HepG2 (cell line): ENCODE measurements around the gene SMIM9. TPM values are rescaled to one million over a fixed set of nuclear protein-coding genes. Genes with fewer than 3 reads are reported as not detected.

Source experiments
- ATAC-seq: fragments of 200-7000 bp; cut with Tn5 transposase; 3 replicates; pipeline ENCODE4 v1.9.1; 2020; ENCODE audit warnings: mild to moderate bottlenecking, moderate library complexity
- BruUV-seq: library from RNA; stranded (reverse); fragments of 400-500 nt; replicated peaks from 2 replicates; lab custom pipeline; 2021; lab: Mats Ljungman, UMichigan
- CTCF ChIA-PET: fragments of 300-600 bp; formaldehyde crosslinking; extraction: SDS; loops from one replicate; lab custom pipeline; 2021; ENCODE audit warnings: low total read pairs, inconsistent platforms, low intra/inter-chr PET ratio; lab: Yijun Ruan, JAX
- POLR2A ChIA-PET: fragments of 350-600 bp; sonication (Branson Sonifier 250); formaldehyde crosslinking; loops from one replicate; lab custom pipeline; 2020; ENCODE audit warnings: antibody characterized with exemption, inconsistent platforms; lab: Yijun Ruan, JAX
- DNase-seq: peaks from one replicate; pipeline ENCODE4 v3.0.0-alpha.2; 2015; ENCODE audit warnings: low spot score
- FAIRE-seq: peaks from 3 replicates; lab custom pipeline; 2011; peaks lifted over from hg19 to GRCh38; lab: Jason Lieb, UNC
- H2AFZ ChIP-seq: one replicate; pipeline ENCODE4 v1.6.1; 2011; ENCODE audit warnings: low read length, inconsistent platforms
- H3K27ac ChIP-seq: fragments of 300-600 bp; 3 replicates; pipeline ENCODE4 v1.8.0; 2011; ENCODE audit warnings: mixed run types, mild to moderate bottlenecking, mixed read lengths, low read length, inconsistent platforms; ENCODE audit not compliant: insufficient read depth; ENCODE audit errors: extremely low read length
- H3K27me3 ChIP-seq, 2 experiments: fragments of 200-600 bp in 1 of 2; 2 replicates in 1 of 2; 3 replicates in 1 of 2; pipeline versions ENCODE4 v1.6.0 to v1.8.0; 2011; ENCODE audit warnings: low read length in 2 of 2, mild to moderate bottlenecking in 2 of 2, moderate library complexity in 2 of 2, inconsistent platforms in 1 of 2; ENCODE audit not compliant: insufficient read depth in 2 of 2, control insufficient read depth in 1 of 2
- H3K36me3 ChIP-seq, 2 experiments: fragments of 200-600 bp in 1 of 2; replicated peaks in 1 of 2; 2 replicates in 1 of 2; 3 replicates in 1 of 2; pipeline versions ENCODE4 v1.5.1 to v1.8.0; 2011; ENCODE audit warnings: low read length in 2 of 2, inconsistent platforms in 1 of 2; ENCODE audit not compliant: insufficient read depth in 2 of 2, control insufficient read depth in 1 of 2
- H3K4me1 ChIP-seq: 2 replicates; pipeline ENCODE4 v1.5.1; 2012; ENCODE audit warnings: low read length, inconsistent platforms; ENCODE audit not compliant: insufficient read depth
- H3K4me2 ChIP-seq: 2 replicates; pipeline ENCODE4 v1.6.0; 2011; ENCODE audit warnings: low read depth, low read length, inconsistent platforms
- H3K4me3 ChIP-seq, 3 experiments: fragments of 200-600 bp in 1 of 3; sonication (generic), shearing (Covaris generic) in 1 of 3; replicated peaks in 1 of 3; 2 replicates each; pipeline ENCODE4 v1.5.1; 2011 to 2016; ENCODE audit warnings: low read length in 3 of 3, inconsistent platforms in 2 of 3, low read depth in 2 of 3, mild to moderate bottlenecking in 2 of 3, control low read depth in 1 of 3, mixed read lengths in 1 of 3; ENCODE audit not compliant: insufficient read depth in 1 of 3
- H3K79me2 ChIP-seq: one replicate; pipeline ENCODE4 v1.6.1; 2011; ENCODE audit warnings: low read length, inconsistent platforms; ENCODE audit not compliant: insufficient read depth
- H3K9ac ChIP-seq: 2 replicates; pipeline ENCODE4 v1.6.0; 2011; ENCODE audit warnings: mild to moderate bottlenecking, low read depth, low read length, inconsistent platforms; ENCODE audit not compliant: insufficient read depth
- H3K9me3 ChIP-seq: 2 replicates; pipeline ENCODE4 v1.5.1; 2012; ENCODE audit warnings: mild to moderate bottlenecking, low read length
- H4K20me1 ChIP-seq: 2 replicates; pipeline ENCODE4 v1.6.0; 2011; ENCODE audit warnings: inconsistent platforms, mild to moderate bottlenecking, low read length, moderate library complexity; ENCODE audit not compliant: insufficient read depth
- CHD2 ChIP-seq: IDR thresholded peaks from 2 replicates; pipeline ENCODE4 v1.6.1; 2011; ENCODE audit warnings: low read depth, low read length, improper control_type of control experiment
- GATAD1 ChIP-seq: IDR thresholded peaks from 2 replicates; pipeline ENCODE4 v1.6.1; 2016; ENCODE audit warnings: missing genetic modification reagents, missing compliant biosample characterization
- GLI4 ChIP-seq: sonication (generic); formaldehyde crosslinking; IDR thresholded peaks from 2 replicates; pipeline ENCODE4 v1.5.1; 2020; ENCODE audit warnings: missing genetic modification reagents, mild to moderate bottlenecking, moderate library complexity, borderline replicate concordance
- HBP1 ChIP-seq: IDR thresholded peaks from 2 replicates; pipeline ENCODE4 v1.6.1; 2016; ENCODE audit warnings: low read depth, control low read depth
- IRX3 ChIP-seq: sonication (generic); formaldehyde crosslinking; IDR thresholded peaks from 2 replicates; pipeline ENCODE4 v1.8.1; 2023; ENCODE audit warnings: mild to moderate bottlenecking, low read depth, missing genetic modification reagents, borderline replicate concordance
- MTA3 ChIP-seq: sonication (generic); formaldehyde crosslinking; IDR thresholded peaks from 2 replicates; pipeline ENCODE4 v1.4.0; 2020; ENCODE audit warnings: missing genetic modification reagents
- SAP130 ChIP-seq: IDR thresholded peaks from 2 replicates; pipeline ENCODE4 v1.6.1; 2016; ENCODE audit warnings: low read depth
- ZMYM2 ChIP-seq: sonication (generic); formaldehyde crosslinking; IDR thresholded peaks from 2 replicates; pipeline ENCODE4 v1.8.0; 2022; ENCODE audit warnings: mild to moderate bottlenecking, missing genetic modification reagents
- ZNF121 ChIP-seq: sonication (generic); formaldehyde crosslinking; IDR thresholded peaks from 2 replicates; pipeline ENCODE4 v1.5.0; 2020; ENCODE audit warnings: mild to moderate bottlenecking, missing genetic modification reagents
- ZNF264 ChIP-seq: sonication (generic); formaldehyde crosslinking; IDR thresholded peaks from 2 replicates; pipeline ENCODE4 v1.4.0; 2020; ENCODE audit warnings: missing genetic modification reagents
- ZNF724P ChIP-seq: sonication (generic); formaldehyde crosslinking; IDR thresholded peaks from 2 replicates; pipeline ENCODE4 v1.8.0; 2022; ENCODE audit warnings: missing genetic modification reagents, borderline replicate concordance
- WGBS: methylation state at CpG from one replicate; pipeline ENCODE4 v1.1.6; 2017; ENCODE audit warnings: low lambda C conversion rate; 5-methylcytosine and 5-hydroxymethylcytosine counted together
- in situ Hi-C: cut with HindIII; loops from 2 replicates; pipeline ENCODE4 v1.10.0; 2017; ENCODE audit warnings: low pct_unique_long_range_greater_than_20kb; ENCODE audit not compliant: extremely low pct_ligation_motif_present
- intact Hi-C: fragments of 100-400 bp; cut with micrococcal nuclease; formaldehyde crosslinking; loops from one replicate; pipeline ENCODE4 v1.10.0; 2022; ENCODE audit not compliant: unreplicated experiment
- polyA plus RNA-seq, 8 experiments: library from polyadenylated mRNA; depleted of rRNA in 3 of 8; stranded (reverse) in 7 of 8; unstranded in 1 of 8; fragments of >200 nt; fragmentation: Illumina TruSeq in 4 of 8; extraction: Trizol in 4 of 8; gene quantifications; 2 replicates each; pipeline versions ENCODE4 v1.2.1 to v1.2.3, GENCODE V29; 2011 to 2016; ENCODE audit warnings: low read depth in 4 of 8, missing spikeins in 1 of 8, mixed read lengths in 1 of 8; ENCODE audit not compliant: insufficient read depth in 1 of 8
- total RNA-seq, 5 experiments: library from RNA; depleted of rRNA; stranded (reverse); fragments of >200 nt; fragmentation: Illumina TruSeq; extraction: Trizol; gene quantifications; 2 replicates each; pipeline ENCODE4 v1.2.3, GENCODE V29; 2016; ENCODE audit warnings: low read depth in 1 of 5
- TF ChIP-seq, protein P1 (sequence below): sonication (generic); formaldehyde crosslinking; conservative IDR thresholded peaks from 2 replicates; pipeline ENCODE4 v1.8.0; 2022; ENCODE audit warnings: mild to moderate bottlenecking, moderate library complexity, missing genetic modification reagents
- TF ChIP-seq, protein P2 (sequence below), 2 experiments: sonication (generic) in 1 of 2; formaldehyde crosslinking in 1 of 2; IDR thresholded peaks; 2 replicates each; pipeline versions ENCODE4 v1.4.0 to v1.6.1; 2016 to 2020; ENCODE audit warnings: borderline replicate concordance in 1 of 2, low read depth in 1 of 2, mild to moderate bottlenecking in 1 of 2, missing genetic modification reagents in 1 of 2
- TF ChIP-seq, protein P3 (sequence below), 2 experiments: sonication (generic) in 1 of 2; formaldehyde crosslinking in 1 of 2; IDR thresholded peaks; 2 replicates each; pipeline versions ENCODE4 v1.4.0 to v1.6.1; 2018 to 2020; ENCODE audit warnings: missing genetic modification reagents in 2 of 2, borderline replicate concordance in 1 of 2, low read depth in 1 of 2, mild to moderate bottlenecking in 1 of 2, missing biosample characterization in 1 of 2

Gene SMIM9
- total and polyA plus RNA-seq, 2 of the 13 experiments (the other 11 are each of a cell fraction or from before 2014, with no cell fraction given) = not detected

- H3K4me1 ChIP-seq = no peaks in the 10 kb centered on the region
- intact Hi-C loops = no loop called here
- no peak overlapping the region for H2AFZ ChIP-seq
- TF ChIP-seq, protein P1, sequence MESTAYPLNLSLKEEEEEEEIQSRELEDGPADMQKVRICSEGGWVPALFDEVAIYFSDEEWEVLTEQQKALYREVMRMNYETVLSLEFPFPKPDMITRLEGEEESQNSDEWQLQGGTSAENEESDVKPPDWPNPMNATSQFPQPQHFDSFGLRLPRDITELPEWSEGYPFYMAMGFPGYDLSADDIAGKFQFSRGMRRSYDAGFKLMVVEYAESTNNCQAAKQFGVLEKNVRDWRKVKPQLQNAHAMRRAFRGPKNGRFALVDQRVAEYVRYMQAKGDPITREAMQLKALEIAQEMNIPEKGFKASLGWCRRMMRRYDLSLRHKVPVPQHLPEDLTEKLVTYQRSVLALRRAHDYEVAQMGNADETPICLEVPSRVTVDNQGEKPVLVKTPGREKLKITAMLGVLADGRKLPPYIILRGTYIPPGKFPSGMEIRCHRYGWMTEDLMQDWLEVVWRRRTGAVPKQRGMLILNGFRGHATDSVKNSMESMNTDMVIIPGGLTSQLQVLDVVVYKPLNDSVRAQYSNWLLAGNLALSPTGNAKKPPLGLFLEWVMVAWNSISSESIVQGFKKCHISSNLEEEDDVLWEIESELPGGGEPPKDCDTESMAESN = no peak
- TF ChIP-seq ZNF724P (no peak), MTA3 (CRISPR knock-in tag) (no peak), HBP1 (CRISPR knock-in tag) (no peak), SAP130 (CRISPR knock-in tag) (no peak), CHD2 (no peak), IRX3 (no peak), ZNF121 (CRISPR knock-in tag) (no peak), ZMYM2 (CRISPR knock-in tag) (no peak), GATAD1 (CRISPR knock-in tag) (no peak), GLI4 (no peak), ZNF264 (CRISPR knock-in tag) (no peak)
- TF ChIP-seq, protein P2, sequence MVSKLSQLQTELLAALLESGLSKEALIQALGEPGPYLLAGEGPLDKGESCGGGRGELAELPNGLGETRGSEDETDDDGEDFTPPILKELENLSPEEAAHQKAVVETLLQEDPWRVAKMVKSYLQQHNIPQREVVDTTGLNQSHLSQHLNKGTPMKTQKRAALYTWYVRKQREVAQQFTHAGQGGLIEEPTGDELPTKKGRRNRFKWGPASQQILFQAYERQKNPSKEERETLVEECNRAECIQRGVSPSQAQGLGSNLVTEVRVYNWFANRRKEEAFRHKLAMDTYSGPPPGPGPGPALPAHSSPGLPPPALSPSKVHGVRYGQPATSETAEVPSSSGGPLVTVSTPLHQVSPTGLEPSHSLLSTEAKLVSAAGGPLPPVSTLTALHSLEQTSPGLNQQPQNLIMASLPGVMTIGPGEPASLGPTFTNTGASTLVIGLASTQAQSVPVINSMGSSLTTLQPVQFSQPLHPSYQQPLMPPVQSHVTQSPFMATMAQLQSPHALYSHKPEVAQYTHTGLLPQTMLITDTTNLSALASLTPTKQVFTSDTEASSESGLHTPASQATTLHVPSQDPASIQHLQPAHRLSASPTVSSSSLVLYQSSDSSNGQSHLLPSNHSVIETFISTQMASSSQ (IDR thresholded peaks at IDR 0.05; ENCODE audit: low read depth) = no peak
- TF ChIP-seq, protein P2 (CRISPR knock-in tag; IDR thresholded peaks at IDR 0.05; ENCODE audit: borderline replicate concordance) = no peak
- TF ChIP-seq, protein P3, sequence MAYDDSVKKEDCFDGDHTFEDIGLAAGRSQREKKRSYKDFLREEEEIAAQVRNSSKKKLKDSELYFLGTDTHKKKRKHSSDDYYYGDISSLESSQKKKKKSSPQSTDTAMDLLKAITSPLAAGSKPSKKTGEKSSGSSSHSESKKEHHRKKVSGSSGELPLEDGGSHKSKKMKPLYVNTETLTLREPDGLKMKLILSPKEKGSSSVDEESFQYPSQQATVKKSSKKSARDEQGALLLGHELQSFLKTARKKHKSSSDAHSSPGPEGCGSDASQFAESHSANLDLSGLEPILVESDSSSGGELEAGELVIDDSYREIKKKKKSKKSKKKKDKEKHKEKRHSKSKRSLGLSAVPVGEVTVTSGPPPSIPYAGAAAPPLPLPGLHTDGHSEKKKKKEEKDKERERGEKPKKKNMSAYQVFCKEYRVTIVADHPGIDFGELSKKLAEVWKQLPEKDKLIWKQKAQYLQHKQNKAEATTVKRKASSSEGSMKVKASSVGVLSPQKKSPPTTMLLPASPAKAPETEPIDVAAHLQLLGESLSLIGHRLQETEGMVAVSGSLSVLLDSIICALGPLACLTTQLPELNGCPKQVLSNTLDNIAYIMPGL (CRISPR knock-in tag; IDR thresholded peaks at IDR 0.05; ENCODE audit: borderline replicate concordance in 1 of 2, low read depth in 1 of 2) = no peak
- TF ChIP-seq, all 625 proteins: peak for 0
- CTCF ChIA-PET = no interaction called here
- H3K36me3 ChIP-seq = no peaks in the 10 kb centered on the region
- no peaks in the 10 kb centered on the region for H3K27me3 ChIP-seq
- no peak overlapping the region for H3K9ac ChIP-seq
- DNase-seq = no peak
- H3K79me2 ChIP-seq = no peaks in the 10 kb centered on the region
- no peak overlapping the region for H3K4me3 ChIP-seq
- ATAC-seq = no peak
- H4K20me1 ChIP-seq = no peaks in the 10 kb centered on the region
- H3K4me2 ChIP-seq = no peak overlapping the region
- no TSS peak for BruUV-seq
- H3K27ac ChIP-seq = no peak overlapping the region
- WGBS = 50% methylated on average over 2 of the region's 2 CpGs
- POLR2A ChIA-PET = no interaction called here
- H3K9me3 ChIP-seq = no peaks in the 10 kb centered on the region
- in situ Hi-C loops = no loop called here
- no peak for FAIRE-seq
Measured at GRCh38 chrX:154873329-154873728, 38.9 kb upstream of the SMIM9 start.
